Hindlimb muscle (tissue), 1 donor: Measurements from ENCODE around the gene SLC27A6. TPM values are rescaled to one million over a fixed set of nuclear protein-coding genes. Genes with fewer than 3 reads are reported as not detected.
"Not testable (repeated sequence)": the region's sequence is repeated elsewhere in the genome, so short reads cannot be mapped to it uniquely, and the experiment has no call there.

Source experiments
- DNase-seq: peaks from one replicate; pipeline ENCODE4 v3.0.0-alpha.2; 2013
- polyA plus RNA-seq: library from polyadenylated mRNA; unstranded; fragments of 120-200 nt; gene quantifications from one replicate; pipeline ENCODE4 v1.2.1, GENCODE V29; 2013; ENCODE audit not compliant: insufficient read length

SLC27A6 gene, protein sequence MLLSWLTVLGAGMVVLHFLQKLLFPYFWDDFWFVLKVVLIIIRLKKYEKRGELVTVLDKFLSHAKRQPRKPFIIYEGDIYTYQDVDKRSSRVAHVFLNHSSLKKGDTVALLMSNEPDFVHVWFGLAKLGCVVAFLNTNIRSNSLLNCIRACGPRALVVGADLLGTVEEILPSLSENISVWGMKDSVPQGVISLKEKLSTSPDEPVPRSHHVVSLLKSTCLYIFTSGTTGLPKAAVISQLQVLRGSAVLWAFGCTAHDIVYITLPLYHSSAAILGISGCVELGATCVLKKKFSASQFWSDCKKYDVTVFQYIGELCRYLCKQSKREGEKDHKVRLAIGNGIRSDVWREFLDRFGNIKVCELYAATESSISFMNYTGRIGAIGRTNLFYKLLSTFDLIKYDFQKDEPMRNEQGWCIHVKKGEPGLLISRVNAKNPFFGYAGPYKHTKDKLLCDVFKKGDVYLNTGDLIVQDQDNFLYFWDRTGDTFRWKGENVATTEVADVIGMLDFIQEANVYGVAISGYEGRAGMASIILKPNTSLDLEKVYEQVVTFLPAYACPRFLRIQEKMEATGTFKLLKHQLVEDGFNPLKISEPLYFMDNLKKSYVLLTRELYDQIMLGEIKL
- polyA plus RNA-seq = 0.34 TPM

DNA sequence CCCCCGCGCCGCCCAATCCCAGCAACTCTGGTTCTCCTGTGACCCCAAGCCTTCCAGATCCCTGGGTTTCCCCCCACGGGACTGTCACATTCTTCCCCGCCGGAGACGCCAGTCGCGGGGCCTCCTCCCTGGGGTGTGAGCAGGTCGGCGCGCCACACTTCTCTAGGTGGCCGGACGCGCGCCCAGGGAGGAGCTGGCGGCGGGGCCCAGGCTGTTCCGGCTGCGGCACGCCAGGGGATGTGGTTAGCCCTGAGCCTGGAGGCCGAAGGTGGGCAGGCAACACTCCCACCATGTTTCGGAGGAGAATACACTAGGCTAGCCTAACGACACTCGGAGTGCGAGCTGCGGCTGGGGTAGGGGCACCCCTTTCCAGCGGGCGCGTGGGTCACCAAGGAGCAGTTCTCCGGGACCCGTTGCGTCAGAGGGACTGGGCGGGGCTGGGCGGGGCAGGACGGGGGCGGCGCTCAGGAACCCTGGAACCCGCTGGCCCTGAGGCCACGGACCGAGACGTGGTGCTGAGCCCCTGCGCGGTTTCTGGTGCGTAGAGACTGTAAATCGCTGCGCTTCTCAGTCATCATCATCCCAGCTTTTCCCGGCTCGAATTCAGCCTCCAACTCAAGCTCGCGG, at the start of gene SLC27A6:
TSS of gene SLC27A6 (plus strand) at position 478 of the 627 bp plus-strand sequence. CDS start 650 bp downstream, outside the sequence.
- DNase-seq = peak; percentile 9

DNA sequence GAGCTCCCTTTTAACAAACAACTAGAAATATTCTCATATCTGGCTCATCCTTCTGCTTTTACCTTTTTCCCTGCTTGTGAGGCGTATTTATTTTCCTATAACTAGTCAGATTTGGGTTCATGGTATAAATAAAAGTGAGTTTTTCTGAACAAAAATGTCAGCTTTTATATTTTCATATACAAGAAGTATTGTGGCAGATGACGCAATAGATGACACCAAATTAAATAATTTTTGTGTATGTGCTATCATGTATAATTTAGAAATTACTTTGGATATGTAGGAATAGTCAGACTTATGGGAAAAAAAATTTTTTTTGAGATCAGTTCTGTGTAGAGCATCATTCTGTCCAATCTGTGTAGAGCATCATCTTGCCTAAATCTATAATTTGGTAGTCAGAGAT, 45.7 kb upstream of the SLC27A6 start:
- DNase-seq = no peak

DNA sequence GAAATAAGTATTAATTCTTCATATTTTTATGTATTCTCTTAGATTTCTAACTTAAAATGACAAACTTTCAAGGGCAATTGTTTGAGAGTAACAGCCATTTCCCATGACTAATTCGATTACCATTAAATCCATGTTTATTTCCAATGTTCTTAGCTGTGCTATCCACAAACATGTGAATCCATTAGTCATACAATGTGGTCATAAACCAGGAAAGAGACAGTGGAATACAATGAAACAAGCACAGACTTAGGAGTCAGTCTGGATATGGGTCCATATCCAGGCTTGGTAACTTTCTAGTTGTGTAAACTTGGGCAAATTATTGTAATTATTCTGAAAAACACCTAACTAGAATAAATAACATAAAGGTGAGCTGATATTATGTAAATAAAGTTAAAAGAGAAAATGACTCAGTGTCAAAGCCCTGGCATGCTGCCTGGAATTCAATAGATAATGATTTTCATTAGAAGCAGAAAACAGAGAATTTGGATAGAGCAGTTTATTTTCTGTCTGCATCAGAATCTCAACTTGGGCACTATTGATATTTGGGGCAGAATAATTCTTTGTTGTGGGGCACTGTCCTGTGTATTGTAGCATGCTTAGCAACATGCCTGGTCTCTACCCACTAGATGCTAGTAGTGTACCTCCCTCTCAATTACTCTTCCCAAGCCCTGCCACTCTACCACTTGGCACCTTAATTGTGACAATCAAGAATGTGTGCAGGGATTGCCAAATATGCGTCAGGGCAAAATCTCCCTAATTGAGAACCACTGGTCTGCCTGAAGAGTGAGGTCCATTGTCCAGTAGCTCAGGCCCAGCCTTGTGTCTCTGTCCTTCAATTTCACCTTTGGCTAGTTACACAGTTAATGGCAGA, 44.7 kb upstream of the SLC27A6 start:
- no peak for DNase-seq

DNA sequence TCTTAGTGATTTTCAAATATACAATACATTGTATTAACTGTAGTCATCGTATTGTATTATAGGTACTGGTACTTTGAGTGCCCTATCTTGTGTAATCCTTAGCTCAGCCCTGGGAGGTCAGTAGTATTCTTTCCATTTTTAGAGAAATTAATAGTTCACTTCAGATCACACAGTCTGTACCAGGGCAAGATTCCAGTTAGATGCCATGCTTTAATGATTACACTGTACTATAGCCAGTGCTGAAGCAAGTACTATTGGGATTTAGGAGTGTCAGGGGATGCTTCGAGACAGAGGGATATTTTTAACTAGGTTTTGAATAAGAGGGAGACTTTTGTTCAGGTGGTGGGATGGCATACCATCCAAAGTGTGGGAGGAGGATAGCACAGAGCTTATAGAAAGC, 41.0 kb upstream of the SLC27A6 start:
- no peak for DNase-seq

DNA sequence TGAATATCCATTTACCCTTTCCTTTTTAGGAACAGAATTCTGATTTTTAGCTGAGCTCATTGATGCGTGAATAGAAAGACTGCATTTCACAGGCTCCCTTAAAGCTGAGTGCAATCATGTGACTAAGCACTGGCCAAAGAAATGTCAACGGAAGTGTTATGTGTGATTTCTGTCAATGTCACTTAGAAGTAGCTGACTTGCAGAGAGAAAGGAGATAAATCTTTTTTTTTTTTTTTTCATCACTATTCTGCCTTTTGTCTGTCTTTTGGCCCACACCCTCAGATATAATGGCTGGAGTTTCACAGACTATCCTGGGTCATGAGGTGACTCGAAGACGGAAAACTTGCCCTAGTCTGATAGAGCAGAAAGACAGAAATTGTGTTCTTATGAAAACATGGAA, 39.3 kb upstream of the SLC27A6 start:
- DNase-seq = no peak

DNA sequence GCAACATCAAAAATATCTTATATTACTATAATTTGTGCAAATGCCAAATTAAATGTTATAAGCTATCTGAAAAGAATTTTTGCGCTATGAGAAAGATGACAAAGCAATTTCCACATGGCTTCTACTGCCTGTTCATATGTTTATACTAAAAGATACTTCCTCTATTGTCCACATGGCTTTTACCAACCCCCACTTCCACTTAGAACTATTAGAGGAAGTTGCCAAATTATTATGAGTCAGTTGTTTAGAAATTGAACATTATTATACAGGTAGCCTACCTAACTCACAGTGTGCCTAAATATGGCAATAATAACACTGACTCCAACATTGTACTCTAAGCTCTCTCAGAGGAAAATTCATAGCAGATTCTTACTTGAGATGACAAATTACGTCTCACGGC, 37.6 kb upstream of the SLC27A6 start:
- no peak for DNase-seq

DNA sequence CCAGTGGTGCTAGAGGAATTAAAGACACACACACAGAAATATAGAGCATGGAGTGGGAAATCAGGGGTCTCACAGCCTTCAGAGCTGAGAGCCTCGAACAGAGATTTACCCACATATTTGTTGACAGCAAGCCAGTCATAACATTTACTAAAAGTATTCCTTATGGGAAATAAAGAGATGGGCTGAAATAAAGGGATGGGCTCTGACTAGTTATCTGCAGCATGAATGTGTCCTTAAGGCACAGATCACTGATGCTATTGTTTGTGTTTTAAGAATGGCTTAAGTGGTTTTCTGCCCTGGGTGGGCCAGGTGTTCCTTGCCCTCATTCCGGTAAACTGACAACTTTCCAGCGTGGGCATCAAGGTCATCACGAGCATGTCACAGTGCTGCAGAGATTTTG, 33.1 kb upstream of the SLC27A6 start:
- DNase-seq = not testable (repeated sequence)

DNA sequence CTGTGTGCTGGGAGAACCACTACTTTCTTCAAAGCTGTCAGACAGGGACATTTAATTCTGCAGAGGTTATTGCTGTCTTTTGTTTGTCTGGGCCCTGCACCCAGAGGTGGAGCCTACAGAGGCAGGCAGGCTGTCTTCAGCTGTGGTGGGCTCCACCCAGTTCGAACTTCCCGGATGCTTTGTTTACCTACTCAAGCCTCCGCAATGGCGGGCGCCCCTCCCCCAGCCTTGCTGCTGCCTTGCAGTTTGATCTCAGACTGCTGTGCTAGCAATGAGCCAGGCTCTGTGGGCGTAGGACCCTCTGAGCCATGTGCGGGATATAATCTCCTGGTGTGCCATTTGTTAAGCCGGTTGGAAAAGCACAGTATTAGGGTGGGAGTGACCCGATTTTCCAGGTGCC, 22.2 kb upstream of the SLC27A6 start:
- not testable (repeated sequence) for DNase-seq

DNA sequence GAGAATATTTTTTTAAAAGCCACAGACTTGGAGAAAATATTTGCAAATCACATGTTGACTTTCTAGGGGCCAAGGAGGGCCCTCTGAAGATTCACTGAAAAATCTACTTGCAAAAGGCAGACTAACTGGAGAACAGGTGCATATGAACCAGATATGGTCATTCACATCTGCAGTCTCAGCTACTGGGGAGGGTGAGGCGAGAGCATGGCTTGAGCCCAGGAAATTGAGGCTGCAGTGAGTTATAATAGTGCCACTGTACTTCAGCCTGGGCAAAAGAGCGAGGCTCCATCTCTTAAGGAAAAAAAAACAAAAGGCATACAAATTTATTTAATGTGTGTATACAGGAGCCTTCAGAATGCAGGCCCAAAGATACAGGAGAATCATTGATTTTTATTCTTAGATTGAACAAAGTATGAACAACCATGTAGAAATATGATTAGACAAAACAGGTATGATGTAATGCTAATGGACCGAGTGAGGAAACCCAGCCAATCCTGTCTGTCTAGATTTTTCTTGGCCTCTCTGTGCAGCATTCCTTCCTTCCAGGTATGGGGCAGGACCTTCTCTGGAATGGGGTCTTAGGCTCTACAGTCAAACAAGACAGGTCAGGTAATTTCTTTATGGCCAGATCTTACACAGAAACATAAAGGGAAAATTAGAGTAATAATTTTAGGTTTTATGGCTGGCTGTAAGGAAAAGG, 15.3 kb upstream of the SLC27A6 start:
- DNase-seq = no peak

DNA sequence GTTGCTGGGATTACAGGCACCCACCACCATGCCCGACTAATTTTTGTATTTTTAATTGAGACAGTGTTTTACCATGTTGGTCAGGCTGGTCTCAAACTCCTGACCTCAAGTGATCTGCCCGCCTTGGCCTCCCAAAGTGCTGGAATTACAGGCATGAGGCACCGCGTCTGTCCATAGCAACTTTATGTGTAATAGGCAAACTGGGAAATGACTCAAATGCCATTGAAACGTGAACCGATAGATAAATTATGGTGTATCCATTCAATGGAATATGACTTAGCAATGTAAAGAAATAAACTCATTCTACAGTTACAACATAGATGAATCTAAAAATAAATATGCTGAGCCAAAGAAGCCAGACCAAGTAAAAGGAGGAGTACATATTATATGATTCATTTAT, 14.0 kb upstream of the SLC27A6 start:
- not testable (repeated sequence) for DNase-seq

DNA sequence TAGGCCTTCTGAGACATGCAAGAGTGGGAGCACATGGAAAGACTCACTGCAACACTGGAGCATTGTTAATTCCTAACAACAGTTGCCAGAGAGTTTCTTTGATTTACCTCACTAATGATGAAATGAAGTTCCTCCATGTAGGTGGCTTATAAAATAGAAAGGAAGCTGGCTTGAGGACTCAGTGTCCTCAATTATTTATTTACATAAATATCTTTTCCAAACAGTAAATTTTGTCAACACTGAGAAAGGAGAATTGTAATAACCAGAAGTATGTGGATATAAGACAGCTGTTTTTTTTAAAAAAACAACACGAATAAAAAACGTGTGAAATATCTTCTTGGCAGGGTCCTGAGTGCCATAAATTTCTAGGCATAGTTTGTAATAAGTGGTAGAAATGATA, 9.1 kb upstream of the SLC27A6 start:
- DNase-seq = no peak

DNA sequence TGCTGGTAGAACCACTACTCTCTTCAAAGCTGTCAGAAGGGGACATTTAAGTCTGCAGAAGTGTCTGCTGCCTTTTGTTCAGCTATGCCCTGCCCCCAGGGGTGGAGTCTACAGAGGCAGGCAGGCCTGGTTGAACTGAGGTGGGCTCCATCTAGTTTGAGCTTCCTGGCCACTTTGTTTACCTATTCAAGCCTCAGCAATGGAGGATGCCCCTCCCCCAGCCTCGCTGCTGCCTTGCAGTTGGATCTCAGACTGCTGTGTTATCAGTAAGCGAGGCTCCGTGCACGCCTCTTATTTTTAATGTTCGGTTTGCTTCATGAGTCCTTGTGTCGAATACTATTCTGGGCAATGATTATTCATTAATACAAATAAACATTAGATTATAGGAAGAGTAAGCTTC, 3.1 kb upstream of the SLC27A6 start:
- no peak for DNase-seq

DNA sequence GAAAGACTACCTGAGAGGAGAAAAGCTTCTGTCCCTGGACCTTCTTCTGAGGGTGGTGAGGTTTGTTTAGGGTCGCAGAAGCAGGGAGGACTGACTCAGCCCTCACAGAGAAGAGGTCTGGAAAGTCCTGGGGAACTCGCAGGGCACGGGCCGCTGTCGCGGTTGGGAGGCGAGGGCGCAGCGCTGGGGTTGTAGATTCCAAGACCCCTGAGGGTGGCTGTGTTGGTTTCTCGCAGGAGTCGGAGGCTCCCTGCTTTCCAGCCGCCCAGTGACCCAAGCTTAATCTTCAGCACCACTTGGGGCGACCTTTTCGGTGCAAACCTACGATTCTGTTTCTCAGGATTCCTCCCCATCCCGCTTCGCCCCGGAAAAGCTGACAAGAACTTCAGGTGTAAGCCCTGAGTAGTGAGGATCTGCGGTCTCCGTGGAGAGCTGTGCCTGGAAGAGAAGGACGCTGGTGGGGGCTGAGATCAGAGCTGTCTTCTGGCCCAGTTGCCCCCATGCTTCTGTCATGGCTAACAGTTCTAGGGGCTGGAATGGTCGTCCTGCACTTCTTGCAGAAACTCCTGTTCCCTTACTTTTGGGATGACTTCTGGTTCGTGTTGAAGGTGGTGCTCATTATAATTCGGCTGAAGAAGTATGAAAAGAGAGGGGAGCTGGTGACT, 482 bp downstream of the SLC27A6 start:
- no peak for DNase-seq

DNA sequence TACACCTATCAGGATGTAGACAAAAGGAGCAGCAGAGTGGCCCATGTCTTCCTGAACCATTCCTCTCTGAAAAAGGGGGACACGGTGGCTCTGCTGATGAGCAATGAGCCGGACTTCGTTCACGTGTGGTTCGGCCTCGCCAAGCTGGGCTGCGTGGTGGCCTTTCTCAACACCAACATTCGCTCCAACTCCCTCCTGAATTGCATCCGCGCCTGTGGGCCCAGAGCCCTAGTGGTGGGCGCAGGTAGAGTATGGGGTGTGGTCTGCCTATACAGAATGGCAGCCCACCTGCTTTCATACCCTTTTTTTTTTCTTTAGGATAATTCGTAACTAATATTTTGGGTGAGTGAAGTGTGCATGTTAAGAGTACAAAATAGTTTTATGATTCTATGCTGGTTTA, 1.1 kb downstream of the SLC27A6 start:
- no peak for DNase-seq

DNA sequence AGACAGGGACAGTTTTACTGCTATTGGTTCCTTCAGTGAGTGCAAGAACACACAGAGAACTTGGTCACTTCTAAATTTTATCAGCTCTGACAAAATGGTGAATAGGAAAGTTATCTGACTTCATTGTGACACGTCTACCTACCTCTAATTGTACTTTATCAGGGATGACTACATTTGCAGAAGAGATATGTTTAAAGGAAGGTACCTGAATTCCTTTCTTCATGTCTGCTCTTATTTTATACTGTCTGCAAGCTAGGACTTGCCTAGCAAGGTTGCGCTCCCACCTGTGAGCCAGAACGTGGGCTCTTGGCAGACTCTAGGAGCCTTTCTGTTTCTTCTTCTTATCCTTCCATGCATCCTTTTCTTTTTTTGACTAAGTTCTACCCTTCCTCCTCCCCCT, 1.6 kb downstream of the SLC27A6 start:
- no peak for DNase-seq

DNA sequence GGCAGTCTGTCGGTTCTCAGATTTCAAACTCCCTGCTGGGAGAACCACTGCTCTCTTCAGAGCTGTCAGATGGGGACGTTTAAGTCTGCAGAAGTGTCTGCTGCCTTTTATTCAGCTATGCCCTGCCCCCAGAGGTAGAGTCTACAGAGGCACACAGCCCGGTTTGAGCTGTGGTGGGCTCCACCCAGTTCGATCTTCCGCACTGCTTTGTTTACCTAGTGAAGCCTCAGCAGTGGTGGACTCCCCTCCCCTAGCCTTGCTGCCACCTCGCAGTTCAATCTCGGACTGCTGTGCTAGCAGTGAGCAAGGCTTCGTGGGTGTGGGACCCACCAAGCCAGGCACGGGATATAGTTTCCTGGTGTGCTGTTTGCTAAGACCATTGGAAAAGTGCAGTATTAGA, 8.0 kb downstream of the SLC27A6 start:
- DNase-seq = no peak

DNA sequence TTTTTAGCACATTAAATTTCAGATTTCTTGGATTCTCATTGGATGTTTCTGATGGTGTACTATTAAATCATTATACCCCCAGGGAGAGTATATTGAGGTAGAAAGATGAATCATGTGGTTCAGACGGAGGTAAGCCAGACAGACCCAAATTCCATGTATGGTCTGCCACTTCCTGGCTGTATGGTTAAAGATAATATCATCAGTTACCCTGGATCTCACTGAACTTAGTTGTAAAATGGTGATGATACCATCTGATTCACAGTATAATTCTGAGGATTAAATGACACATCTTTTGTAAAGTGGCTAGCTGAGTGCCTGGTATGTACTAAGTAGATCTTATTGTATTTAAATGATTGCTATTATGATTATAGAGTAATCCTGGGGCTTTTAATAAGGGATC, 9.3 kb downstream of the SLC27A6 start:
- no peak for DNase-seq

DNA sequence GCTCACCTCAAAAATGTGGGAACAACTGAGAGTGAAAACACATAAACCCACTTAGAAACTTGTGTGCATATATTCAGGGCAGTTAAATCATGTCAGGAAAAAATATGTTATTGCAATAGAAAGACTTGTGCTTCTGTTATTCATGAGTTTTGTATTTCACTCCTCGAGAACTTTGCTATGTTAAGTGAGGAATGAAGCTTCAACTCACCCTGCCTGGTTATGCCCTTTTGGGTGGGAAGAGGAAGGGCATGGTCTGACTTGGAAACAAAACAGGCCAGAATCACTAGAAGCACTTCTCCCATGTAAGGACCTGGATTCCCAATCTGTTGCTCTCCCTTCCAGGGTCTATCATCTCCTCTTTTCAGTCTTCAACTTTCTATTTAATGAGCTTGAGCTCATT, 14.5 kb downstream of the SLC27A6 start:
- no peak for DNase-seq

DNA sequence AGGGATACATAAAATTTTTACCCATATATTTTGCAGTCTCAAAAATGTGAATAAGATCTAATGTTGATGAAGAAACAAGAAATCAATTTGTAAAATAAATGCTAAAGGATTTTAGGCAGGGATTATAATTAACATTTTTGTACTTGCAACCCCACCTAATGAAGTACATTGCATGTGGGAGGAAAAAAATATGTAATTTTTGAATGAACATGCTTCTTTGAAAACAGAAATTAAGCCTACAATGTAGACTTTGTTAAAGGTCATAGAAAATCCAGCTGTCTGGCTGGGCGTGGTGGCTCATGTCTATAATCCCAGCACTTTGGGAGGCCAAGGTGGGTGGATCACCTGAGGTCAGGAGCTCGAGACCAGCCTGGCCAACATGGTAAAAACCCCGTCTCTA, 15.6 kb downstream of the SLC27A6 start:
- no peak for DNase-seq

DNA sequence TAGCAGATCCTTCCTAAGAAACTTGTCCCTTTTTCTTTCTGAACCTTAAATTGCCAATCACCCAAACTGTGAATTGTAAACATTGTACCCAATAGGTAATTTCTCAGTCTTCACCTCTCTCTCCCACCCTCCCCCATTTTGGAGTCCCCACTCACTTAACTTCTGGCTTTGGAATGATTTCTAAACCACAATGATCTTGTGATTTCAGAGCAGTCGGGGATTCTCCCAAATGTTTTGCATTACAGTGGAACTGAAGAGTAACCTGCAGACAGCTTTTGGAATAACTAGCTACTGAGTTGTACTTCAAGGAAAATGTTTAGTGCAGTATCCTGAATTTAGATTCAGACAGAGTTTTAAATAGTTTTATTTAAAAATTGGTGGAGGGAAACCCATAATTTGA, 19.2 kb downstream of the SLC27A6 start:
- no peak for DNase-seq

DNA sequence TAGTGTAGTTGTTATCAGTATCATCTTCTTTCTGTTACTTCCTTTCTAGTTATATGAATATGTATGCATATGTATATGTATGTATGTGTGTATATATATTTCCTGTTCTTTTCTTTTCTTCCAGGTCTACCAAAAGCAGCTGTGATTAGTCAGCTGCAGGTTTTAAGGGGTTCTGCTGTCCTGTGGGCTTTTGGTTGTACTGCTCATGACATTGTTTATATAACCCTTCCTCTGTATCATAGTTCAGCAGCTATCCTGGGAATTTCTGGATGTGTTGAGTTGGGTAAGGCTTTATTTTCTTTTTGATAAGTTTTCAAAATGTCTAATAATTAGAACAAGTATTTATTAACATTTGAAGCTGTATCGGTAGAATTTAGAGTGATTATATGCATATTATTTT, 23.2 kb downstream of the SLC27A6 start:
- DNase-seq = no peak
